Gastroesophageal sphincter (tissue), 4 donors: ENCODE data around the gene DROSHA. TPM values are rescaled to one million over a fixed set of nuclear protein-coding genes. Genes with fewer than 3 reads are reported as not detected.

Source experiments
- ATAC-seq: fragments of 150-250 bp; one replicate; pipeline ENCODE4 v1.9.1; 2016; ENCODE audit warnings: mild to moderate bottlenecking, moderate library complexity
- H3K27ac ChIP-seq, 4 donors: fragments of 200-600 bp; sonication (generic) in 3 of 4; 1 replicate in 3 of 4; 2 replicates in 1 of 4; pipeline ENCODE4 v1.5.1; 2016 to 2019
- H3K27me3 ChIP-seq: fragments of 200-600 bp; sonication (generic); one replicate; pipeline ENCODE4 v1.5.1; 2019
- H3K36me3 ChIP-seq, 2 donors: fragments of 200-600 bp; sonication (generic); one replicate each; pipeline ENCODE4 v1.5.1; 2019; ENCODE audit warnings: control low read depth in 1 of 2
- H3K4me1 ChIP-seq, 3 donors: fragments of 200-600 bp; sonication (generic); 1 replicate in 2 of 3; 2 replicates in 1 of 3; pipeline ENCODE4 v1.5.1; 2016 to 2019; ENCODE audit warnings: control low read depth in 2 of 3
- H3K4me3 ChIP-seq, 2 donors: fragments of 200-600 bp; sonication (generic); one replicate each; pipeline ENCODE4 v1.5.1; 2019; ENCODE audit warnings: mild to moderate bottlenecking in 1 of 2, moderate library complexity in 1 of 2
- H3K9me3 ChIP-seq, 3 donors: fragments of 200-600 bp; sonication (generic); one replicate each; pipeline ENCODE4 v1.5.1; 2017 to 2019; ENCODE audit warnings: control low read depth in 2 of 3
- EP300 ChIP-seq: sonication (generic); formaldehyde crosslinking; IDR thresholded peaks from one replicate; pipeline ENCODE4 v1.6.1; 2017; ENCODE audit warnings: antibody characterized with exemption, mild to moderate bottlenecking
- POLR2A ChIP-seq, 2 donors: fragments of 450-650 bp; IDR thresholded peaks; one replicate each; pipeline ENCODE4 v1.6.1; 2017; ENCODE audit warnings: antibody characterized with exemption in 2 of 2, mild to moderate bottlenecking in 2 of 2, moderate library complexity in 1 of 2
- POLR2AphosphoS5 ChIP-seq: sonication (generic); formaldehyde crosslinking; IDR thresholded peaks from one replicate; pipeline ENCODE4 v1.6.1; 2017; ENCODE audit warnings: antibody characterized with exemption
- WGBS, 2 donors: methylation state at CpG; one replicate each; pipeline ENCODE4 v1.1.5; 2018; ENCODE audit warnings: low coverage in 1 of 2; 5-methylcytosine and 5-hydroxymethylcytosine counted together
- total RNA-seq, 4 donors: library from RNA; depleted of rRNA; stranded (reverse); fragments of >200 nt; gene quantifications; one replicate each; pipeline ENCODE4 v1.1.0, GENCODE V29; 2016
- TF ChIP-seq, protein P1 (sequence below), 4 experiments: fragments of 200-600 bp in 2 of 4; fragments of 450-650 bp in 2 of 4; sonication (generic) in 1 of 4; IDR thresholded peaks; one replicate each; pipeline ENCODE4 v1.5.1; 2017 to 2019; ENCODE audit warnings: antibody characterized with exemption in 4 of 4, mild to moderate bottlenecking in 2 of 4, moderate library complexity in 2 of 4

Gene DROSHA
- total RNA-seq, 4 donors from 2014 or later = 22.4 to 38.0 (median 36.4) TPM

DNA sequence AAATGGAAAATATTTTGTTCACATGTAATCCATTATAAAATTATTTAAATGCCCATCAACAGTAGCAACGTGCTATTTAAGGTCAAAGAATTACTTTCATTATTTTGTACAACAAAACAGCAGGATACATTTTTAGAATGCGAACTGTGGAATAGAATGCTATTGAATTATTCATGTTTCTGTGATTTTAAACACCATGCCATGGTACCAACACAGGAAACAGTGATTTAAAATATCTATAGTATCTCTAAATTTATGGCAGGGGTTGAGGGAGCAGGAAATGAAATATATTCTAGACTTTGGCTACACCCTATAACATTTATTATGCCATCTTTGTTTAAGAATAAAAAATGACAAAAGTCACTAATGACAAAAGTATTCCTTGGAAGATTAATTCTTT, 62.4 kb downstream of the DROSHA start:
- TF ChIP-seq POLR2AphosphoS5 = no peak
- TF ChIP-seq EP300 = no peak
- TF ChIP-seq POLR2A (IDR thresholded peaks at IDR 0.05) = no peak
- TF ChIP-seq, protein P1, sequence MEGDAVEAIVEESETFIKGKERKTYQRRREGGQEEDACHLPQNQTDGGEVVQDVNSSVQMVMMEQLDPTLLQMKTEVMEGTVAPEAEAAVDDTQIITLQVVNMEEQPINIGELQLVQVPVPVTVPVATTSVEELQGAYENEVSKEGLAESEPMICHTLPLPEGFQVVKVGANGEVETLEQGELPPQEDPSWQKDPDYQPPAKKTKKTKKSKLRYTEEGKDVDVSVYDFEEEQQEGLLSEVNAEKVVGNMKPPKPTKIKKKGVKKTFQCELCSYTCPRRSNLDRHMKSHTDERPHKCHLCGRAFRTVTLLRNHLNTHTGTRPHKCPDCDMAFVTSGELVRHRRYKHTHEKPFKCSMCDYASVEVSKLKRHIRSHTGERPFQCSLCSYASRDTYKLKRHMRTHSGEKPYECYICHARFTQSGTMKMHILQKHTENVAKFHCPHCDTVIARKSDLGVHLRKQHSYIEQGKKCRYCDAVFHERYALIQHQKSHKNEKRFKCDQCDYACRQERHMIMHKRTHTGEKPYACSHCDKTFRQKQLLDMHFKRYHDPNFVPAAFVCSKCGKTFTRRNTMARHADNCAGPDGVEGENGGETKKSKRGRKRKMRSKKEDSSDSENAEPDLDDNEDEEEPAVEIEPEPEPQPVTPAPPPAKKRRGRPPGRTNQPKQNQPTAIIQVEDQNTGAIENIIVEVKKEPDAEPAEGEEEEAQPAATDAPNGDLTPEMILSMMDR (IDR thresholded peaks at IDR 0.05) = no peak
- peaks cover 0 to 58% of the 10 kb centered on the region in 2 donors for H3K36me3 ChIP-seq
- H3K4me3 ChIP-seq = no peak overlapping the region
- H3K9me3 ChIP-seq = no peaks in the 10 kb centered on the region
- no peak for ATAC-seq
- no peak overlapping the region for H3K27ac ChIP-seq
- WGBS, 2 donors = 100% methylated on average over 2 of the region's 2 CpGs
- H3K4me1 ChIP-seq = peaks cover 0 to 14% (median 5%) of the 10 kb centered on the region in 3 donors
- no peaks in the 10 kb centered on the region for H3K27me3 ChIP-seq

DNA sequence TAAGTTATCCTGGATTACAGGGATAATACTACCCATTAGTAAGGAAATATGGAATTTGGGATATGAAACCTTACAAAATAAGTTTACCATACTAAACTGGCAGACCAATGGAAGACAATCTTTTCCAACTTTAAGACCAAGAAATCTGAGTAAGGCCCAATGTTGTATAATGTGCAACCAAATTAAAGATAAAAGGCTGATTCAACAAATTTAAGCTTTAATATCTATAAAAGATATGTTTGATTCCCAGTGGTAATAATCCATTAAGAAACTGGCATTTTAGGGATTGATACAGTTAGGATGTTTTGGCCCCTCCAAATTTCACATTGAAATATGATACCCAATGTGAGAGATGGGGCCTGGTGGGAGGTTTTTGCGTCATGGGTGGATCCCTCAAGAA, 66.6 kb downstream of the DROSHA start:
- H3K4me1 ChIP-seq = peaks cover 0 to 3% (median 0%) of the 10 kb centered on the region in 3 donors
- no peaks in the 10 kb centered on the region for H3K27me3 ChIP-seq
- ATAC-seq = no peak
- 100% methylated on average over 1 of the region's 1 CpG for WGBS, 2 donors
- H3K36me3 ChIP-seq = peaks cover 4 to 82% of the 10 kb centered on the region in 2 donors
- no peaks in the 10 kb centered on the region for H3K9me3 ChIP-seq
- TF ChIP-seq POLR2A (IDR thresholded peaks at IDR 0.05) (no peak), POLR2AphosphoS5 (no peak), EP300 (no peak)
- TF ChIP-seq, protein P1 (IDR thresholded peaks at IDR 0.05) = no peak
- no peak overlapping the region for H3K27ac ChIP-seq
- H3K4me3 ChIP-seq = no peak overlapping the region

DNA sequence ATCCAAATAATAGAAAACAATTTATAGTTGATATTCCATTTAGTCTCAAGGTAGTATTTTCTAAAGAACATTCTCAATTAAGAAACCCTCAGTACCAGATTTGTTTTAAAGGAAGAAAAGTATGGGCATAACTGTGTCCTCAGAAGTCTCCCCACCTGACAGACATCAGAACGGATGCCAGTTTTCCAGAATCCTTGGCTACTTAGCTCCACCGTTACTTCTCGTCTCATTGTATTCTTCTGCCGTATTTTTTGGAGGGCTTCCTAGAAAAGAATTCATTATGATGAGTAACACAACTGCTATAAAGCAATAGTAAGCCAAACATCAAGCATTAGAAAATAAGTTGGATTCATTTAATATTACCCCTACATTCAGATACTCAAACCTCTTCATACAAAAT, 67.8 kb downstream of the DROSHA start:
- 33 to 65% methylated on average over 4 of the region's 4 CpGs for WGBS, 2 donors
- Histone ChIP-seq H3K36me3 (peaks cover 4 to 94% of the 10 kb centered on the region in 2 donors), H3K4me3 (no peak overlapping the region), H3K27ac (no peak overlapping the region), H3K4me1 (no peaks in the 10 kb centered on the region), H3K9me3 (no peaks in the 10 kb centered on the region), H3K27me3 (no peaks in the 10 kb centered on the region)
- TF ChIP-seq POLR2AphosphoS5 = no peak
- TF ChIP-seq EP300 = no peak
- TF ChIP-seq POLR2A (IDR thresholded peaks at IDR 0.05) = no peak
- TF ChIP-seq, protein P1 (IDR thresholded peaks at IDR 0.05) = no peak
- no peak for ATAC-seq

DNA sequence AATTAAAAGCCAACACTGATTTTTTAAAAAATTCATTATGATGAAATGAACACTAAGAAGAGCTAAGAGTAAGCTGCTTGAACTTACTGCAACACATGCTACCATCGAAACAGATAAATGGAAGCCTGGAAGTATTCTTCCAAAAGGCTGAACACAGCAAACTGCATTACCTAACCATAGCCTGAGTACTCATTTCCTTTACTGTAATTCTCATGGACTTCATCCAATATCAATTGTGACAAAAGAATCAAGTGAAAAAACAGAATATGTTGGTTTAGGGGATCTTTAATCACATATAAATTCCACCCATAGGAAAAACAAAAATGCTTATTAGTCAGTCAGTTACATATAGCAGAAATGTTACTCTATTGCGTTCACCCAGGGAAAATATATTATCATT, 68.5 kb downstream of the DROSHA start:
- Histone ChIP-seq H3K27ac (no peak overlapping the region), H3K36me3 (peaks cover 4 to 97% of the 10 kb centered on the region in 2 donors), H3K27me3 (no peaks in the 10 kb centered on the region), H3K4me3 (no peak overlapping the region), H3K9me3 (no peaks in the 10 kb centered on the region), H3K4me1 (no peaks in the 10 kb centered on the region)
- TF ChIP-seq EP300 (no peak), POLR2AphosphoS5 (no peak), POLR2A (IDR thresholded peaks at IDR 0.05) (no peak)
- TF ChIP-seq, protein P1 (IDR thresholded peaks at IDR 0.05) = no peak
- no peak for ATAC-seq
- 90 to 92% methylated on average over 2 of the region's 2 CpGs for WGBS, 2 donors

- ATAC-seq = no peak
- H3K4me1 ChIP-seq = no peaks in the 10 kb centered on the region
- no peak for TF ChIP-seq POLR2AphosphoS5
- no peak for TF ChIP-seq POLR2A (IDR thresholded peaks at IDR 0.05)
- TF ChIP-seq EP300 = no peak
- TF ChIP-seq, protein P1 (IDR thresholded peaks at IDR 0.05) = no peak
- no peaks in the 10 kb centered on the region for H3K27me3 ChIP-seq
- WGBS, 2 donors = 89 to 100% methylated on average over 3 of the region's 3 CpGs
- no peak overlapping the region for H3K27ac ChIP-seq
- H3K9me3 ChIP-seq = peaks cover 0 to 9% (median 0%) of the 10 kb centered on the region in 3 donors
- no peak overlapping the region for H3K4me3 ChIP-seq
- H3K36me3 ChIP-seq = peaks cover 4 to 93% of the 10 kb centered on the region in 2 donors
Measured at GRCh38 chr5:31459594-31459993, 72.3 kb downstream of the DROSHA start.
